ENCODE data around the gene GLCE.

- TF ChIP-seq POLR2A (IDR thresholded peaks at IDR 0.05) (no peak), CTCF (IDR thresholded peaks at IDR 0.05) (no peak), POLR2AphosphoS5 (IDR thresholded peaks at IDR 0.05) (no peak)
Measured at GRCh38 chr15:69292826-69293420, 132.5 kb downstream of the GLCE start.
